Pancreas (tissue), 10 donors: ENCODE measurements around the gene ADGRL1. TPM values are rescaled to one million over a fixed set of nuclear protein-coding genes. Genes with fewer than 3 reads are reported as not detected.
"Not testable (repeated sequence)": the region's sequence is repeated elsewhere in the genome, so short reads cannot be mapped to it uniquely, and the experiment has no call there.

Experiments
- ATAC-seq, 4 donors: fragments of 200-7000 bp; cut with Tn5 transposase; one replicate each; pipeline versions ENCODE4 v1.8.0 to v1.9.1; 2020; ENCODE audit warnings: mild to moderate bottlenecking in 4 of 4, moderate library complexity in 4 of 4
- DNase-seq, 6 donors: peaks; one replicate each; pipeline ENCODE4 v3.0.0-alpha.2; 2020
- FAIRE-seq: peaks from 2 replicates; lab custom pipeline; 2012; peaks lifted over from hg19 to GRCh38; lab: Jason Lieb, UNC
- H3K27ac ChIP-seq, 4 donors: fragments of 200-600 bp; sonication (generic); 1 replicate in 3 of 4; 2 replicates in 1 of 4; pipeline versions ENCODE4 v1.5.0 to v1.8.0; 2020
- H3K27me3 ChIP-seq, 4 donors: fragments of 200-600 bp; one replicate each; pipeline ENCODE4 v1.8.0; 2021
- H3K36me3 ChIP-seq, 3 donors: fragments of 200-600 bp; sonication (generic) in 1 of 3; one replicate each; pipeline versions ENCODE4 v1.5.0 to v1.8.0; 2020 to 2021
- H3K4me1 ChIP-seq, 3 donors: fragments of 200-600 bp; one replicate each; pipeline ENCODE4 v1.8.0; 2021
- H3K4me3 ChIP-seq, 4 donors: fragments of 200-600 bp; sonication (generic) in 2 of 4; one replicate each; pipeline versions ENCODE4 v1.5.0 to v1.8.0; 2020 to 2021
- H3K9me3 ChIP-seq, 4 donors: fragments of 200-600 bp; one replicate each; pipeline ENCODE4 v1.8.0; 2021
- CTCF ChIP-seq, 4 donors: fragments of 200-600 bp; sonication (generic) in 3 of 4; IDR thresholded peaks; one replicate each; pipeline versions ENCODE4 v1.5.0 to v1.8.0; 2021; ENCODE audit warnings: antibody characterized with exemption in 4 of 4
- WGBS, 2 donors: extraction: QIAGEN DNeasy Blood & Tissue Kit; methylation state at CpG; one replicate each; pipeline ENCODE4 v1.1.7; 2013; 5-methylcytosine and 5-hydroxymethylcytosine counted together
- intact Hi-C, 3 donors: fragments of 100-400 bp; cut with DNase I; formaldehyde crosslinking; loops; one replicate each; pipeline versions ENCODE4 v1.11.1 to v1.14.2; 2022
- polyA plus RNA-seq, 2 donors: library from polyadenylated mRNA; stranded (reverse); fragments of 200-250 nt; gene quantifications; one replicate each; pipeline ENCODE4 v1.2.3, GENCODE V29; 2013
- total RNA-seq, 6 donors: library from RNA; stranded (reverse); fragmentation: NEBNext Ultra II Directional in 4 of 6; extraction: Animal tissue kit (Norgen Biotek cat#: 25700) in 4 of 6; gene quantifications; one replicate each; pipeline versions ENCODE4 v1.2.1 to v1.2.4, GENCODE V29; 2021 to 2023
- donor health status: healthy with polysubstance abuse.
- donor health status: DM: no; HTN: no; CAD: no; lungs with moderate emphysema.
- donor health status: DM: no; HTN: no; CAD: no.
- donor health status: control.
- donor health status: control.
- donor health status: Bipolar disorder and iron deficiency.
- donor health status: DM: yes; HTN: yes; CAD: no.
- donor health status: DM: no; HTN: no; CAD: no.
- donor health status: DM: no; HTN: no; CAD: no.
- donor health status: DM: yes; HTN: yes; CAD: no.

Gene ADGRL1
- total and polyA plus RNA-seq, 8 donors = 8.3 to 16.8 (median 9.8) TPM

- DNase-seq (no peak), ATAC-seq (no peak), FAIRE-seq (no peak)
- 97% methylated on average over 12 of the region's 12 CpGs for WGBS, 2 donors
- Histone ChIP-seq H3K27me3 (no peaks in the 10 kb centered on the region), H3K36me3 (no peaks in the 10 kb centered on the region), H3K27ac (no peak overlapping the region), H3K4me1 (no peaks in the 10 kb centered on the region), H3K4me3 (no peak overlapping the region), H3K9me3 (no peaks in the 10 kb centered on the region)
- intact Hi-C loops = no loop called here
- no peak for TF ChIP-seq CTCF (IDR thresholded peaks at IDR 0.05)
Measured at GRCh38 chr19:14189415-14189814, 16.6 kb downstream of the ADGRL1 start.

GRCh38 chr19:14188086-14188485, 17.9 kb downstream of the ADGRL1 start:
- not testable (repeated sequence) for ATAC-seq, H3K27ac ChIP-seq

DNA sequence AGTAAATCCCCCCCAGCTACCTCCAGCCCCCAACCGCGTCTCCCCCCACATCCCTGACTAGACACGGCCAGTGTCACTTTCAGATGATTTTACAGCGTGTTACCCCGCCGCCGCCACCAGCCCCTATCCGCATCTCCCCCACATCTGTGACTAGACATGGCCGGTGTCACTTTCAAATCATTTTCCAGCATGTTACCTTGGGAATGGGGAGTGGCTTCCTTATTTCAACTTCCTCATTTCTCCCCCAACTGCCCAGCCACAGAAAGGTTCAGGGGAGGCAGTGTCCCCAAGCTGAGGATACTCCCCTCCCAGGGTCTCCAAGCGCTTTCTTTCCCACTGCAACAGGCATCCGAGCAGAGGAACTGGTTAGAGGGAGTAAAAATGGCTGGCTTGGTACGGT, 18.4 kb downstream of the ADGRL1 start:
- TF ChIP-seq CTCF (IDR thresholded peaks at IDR 0.05) = no peak
- Histone ChIP-seq H3K4me1 (no peaks in the 10 kb centered on the region), H3K27ac (no peak overlapping the region), H3K27me3 (no peaks in the 10 kb centered on the region), H3K36me3 (no peaks in the 10 kb centered on the region), H3K4me3 (no peak overlapping the region), H3K9me3 (no peaks in the 10 kb centered on the region)
- no peak for DNase-seq
- 88 to 91% methylated on average over 12 of the region's 12 CpGs for WGBS, 2 donors
- FAIRE-seq = no peak
- no peak for ATAC-seq
- intact Hi-C loops = no loop called here

More at GRCh38 chr19:14188086-14188485, 17.9 kb downstream of the ADGRL1 start:
- H3K9me3 ChIP-seq, H3K4me3 ChIP-seq, DNase-seq, H3K4me1 ChIP-seq, H3K36me3 ChIP-seq, FAIRE-seq, H3K27me3 ChIP-seq, intact Hi-C loops: not testable (repeated sequence)
- 89 to 92% methylated on average over 7 of the region's 7 CpGs for WGBS, 2 donors

- H3K4me1 ChIP-seq, FAIRE-seq, H3K27ac ChIP-seq, ATAC-seq, intact Hi-C loops, H3K36me3 ChIP-seq, H3K9me3 ChIP-seq, H3K4me3 ChIP-seq, DNase-seq, H3K27me3 ChIP-seq: not testable (repeated sequence)
- 86 to 87% methylated on average over 9 of the region's 9 CpGs for WGBS, 2 donors
Measured at GRCh38 chr19:14186684-14187083, 19.3 kb downstream of the ADGRL1 start.

DNA sequence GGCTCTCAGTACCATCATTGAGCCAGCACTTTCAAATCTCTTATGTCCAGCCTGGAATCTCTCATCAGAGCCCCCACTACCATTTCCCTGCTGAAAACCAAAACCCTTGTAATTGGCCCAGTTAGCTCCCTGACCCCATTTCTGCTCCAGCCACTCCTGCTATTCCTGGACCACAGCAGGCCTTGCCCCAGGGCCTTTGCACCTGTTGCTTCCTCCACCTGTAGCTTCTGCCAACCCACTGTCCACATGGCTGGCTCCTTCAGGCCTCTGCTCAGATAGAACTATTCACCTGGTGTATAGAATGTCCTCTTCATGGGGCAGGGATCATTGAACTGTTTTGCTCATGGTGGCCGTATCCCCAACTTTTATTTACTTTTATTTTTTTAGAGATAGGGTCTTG, 20.3 kb downstream of the ADGRL1 start:
- H3K36me3 ChIP-seq, H3K27ac ChIP-seq, H3K9me3 ChIP-seq, H3K4me1 ChIP-seq, ATAC-seq, intact Hi-C loops, FAIRE-seq, H3K4me3 ChIP-seq, H3K27me3 ChIP-seq, DNase-seq: not testable (repeated sequence)
- 85 to 100% methylated on average over 1 of the region's 1 CpG for WGBS, 2 donors

DNA sequence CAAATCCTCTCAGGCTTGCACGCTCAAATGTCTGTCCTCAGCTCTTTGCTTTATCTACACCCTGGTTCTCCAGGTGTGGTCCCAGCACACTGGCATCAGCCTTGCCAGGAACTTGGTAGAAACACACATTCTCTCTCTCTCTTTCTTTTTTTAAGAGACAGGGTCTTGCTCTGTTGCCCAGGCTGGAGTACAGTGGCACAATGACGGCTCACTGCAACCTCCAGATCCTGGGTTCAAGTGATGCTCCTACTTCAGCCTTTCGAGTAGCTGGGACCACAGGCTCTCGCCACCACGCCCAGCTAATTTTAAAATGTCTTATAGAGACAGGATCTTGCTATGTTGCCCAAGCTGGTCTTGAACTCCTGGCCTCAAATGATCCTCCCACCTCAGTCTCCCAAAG, 20.8 kb downstream of the ADGRL1 start:
- TF ChIP-seq CTCF (IDR thresholded peaks at IDR 0.05) = no peak
- Histone ChIP-seq H3K9me3 (no peaks in the 10 kb centered on the region), H3K27me3 (no peaks in the 10 kb centered on the region), H3K36me3 (no peaks in the 10 kb centered on the region), H3K4me1 (no peaks in the 10 kb centered on the region), H3K4me3 (no peak overlapping the region), H3K27ac (no peak overlapping the region)
- no peak for FAIRE-seq
- WGBS, 2 donors = 91 to 99% methylated on average over 5 of the region's 5 CpGs
- no peak for DNase-seq
- ATAC-seq = no peak
- intact Hi-C loops = no loop called here
